Measurements from ENCODE around the gene CADM4. TPM values are rescaled to one million over a fixed set of nuclear protein-coding genes. Genes with fewer than 3 reads are reported as not detected.

The CADM4 gene
- total and polyA plus RNA-seq, 4 donors: 92.3 to 325 (median 206) TPM

GRCh38 chr19:43667126-43667875, 27.7 kb upstream of the CADM4 start:
- Histone ChIP-seq H3K4me1 (ENCODE audit: control insufficient read depth, insufficient read depth, low read length) (peaks cover 35% of the 10 kb centered on the region), H3K27ac (ENCODE audit: low read depth, low read length) (no peak overlapping the region), H3K36me3 (ENCODE audit: control insufficient read depth, insufficient read depth, low read length) (no peaks in the 10 kb centered on the region), H3K27me3 (ENCODE audit: control insufficient read depth, insufficient read depth, low read length) (peaks cover 11% of the 10 kb centered on the region), H3K4me3 (ENCODE audit: low read depth, low read length) (peak overlapping the region; percentile 44), H3K9me3 (ENCODE audit: control insufficient read depth, insufficient read depth, low read length) (no peaks in the 10 kb centered on the region)
- peak in 1 of 6 donors; percentile 56 for DNase-seq (ENCODE audit: low read depth in 4 of 6, low spot score in 6 of 6)
- WGBS (ENCODE audit: insufficient coverage): 57% methylated on average over 9 of the region's 26 CpGs

- peaks cover 4% of the 10 kb centered on the region for H3K27me3 ChIP-seq (ENCODE audit: control insufficient read depth, insufficient read depth, low read length)
- no peaks in the 10 kb centered on the region for H3K9me3 ChIP-seq (ENCODE audit: control insufficient read depth, insufficient read depth, low read length)
- no peak overlapping the region for H3K4me3 ChIP-seq (ENCODE audit: low read depth, low read length)
- 89% methylated on average over 1 of the region's 7 CpGs for WGBS (ENCODE audit: insufficient coverage)
- no peak for DNase-seq (ENCODE audit: low read depth in 4 of 6, low spot score in 6 of 6)
- no peak overlapping the region for H3K27ac ChIP-seq (ENCODE audit: low read depth, low read length)
- H3K36me3 ChIP-seq (ENCODE audit: control insufficient read depth, insufficient read depth, low read length): no peaks in the 10 kb centered on the region
- peaks cover 24% of the 10 kb centered on the region for H3K4me1 ChIP-seq (ENCODE audit: control insufficient read depth, insufficient read depth, low read length)
Measured at GRCh38 chr19:43664018-43664417, 24.4 kb upstream of the CADM4 start.

- Histone ChIP-seq H3K4me1 (ENCODE audit: control insufficient read depth, insufficient read depth, low read length) (peaks cover 9% of the 10 kb centered on the region), H3K9me3 (ENCODE audit: control insufficient read depth, insufficient read depth, low read length) (peaks cover 3% of the 10 kb centered on the region), H3K27ac (ENCODE audit: low read depth, low read length) (no peak overlapping the region), H3K4me3 (ENCODE audit: low read depth, low read length) (no peak overlapping the region), H3K27me3 (ENCODE audit: control insufficient read depth, insufficient read depth, low read length) (no peaks in the 10 kb centered on the region), H3K36me3 (ENCODE audit: control insufficient read depth, insufficient read depth, low read length) (no peaks in the 10 kb centered on the region)
- 80% methylated on average over 4 of the region's 6 CpGs for WGBS (ENCODE audit: insufficient coverage)
- DNase-seq (ENCODE audit: low read depth in 4 of 6, low spot score in 6 of 6): peak in 2 of 6 donors; percentile 16 to 44
Measured at GRCh38 chr19:43662487-43662886, 22.8 kb upstream of the CADM4 start.

GRCh38 chr19:43660971-43661360, 21.3 kb upstream of the CADM4 start:
- 49% methylated on average over 5 of the region's 6 CpGs for WGBS (ENCODE audit: insufficient coverage)
- no peak overlapping the region for H3K27ac ChIP-seq (ENCODE audit: low read depth, low read length)
- H3K27me3 ChIP-seq (ENCODE audit: control insufficient read depth, insufficient read depth, low read length): no peaks in the 10 kb centered on the region
- no peak overlapping the region for H3K4me3 ChIP-seq (ENCODE audit: low read depth, low read length)
- H3K4me1 ChIP-seq (ENCODE audit: control insufficient read depth, insufficient read depth, low read length): peaks cover 5% of the 10 kb centered on the region
- peaks cover 3% of the 10 kb centered on the region for H3K9me3 ChIP-seq (ENCODE audit: control insufficient read depth, insufficient read depth, low read length)
- DNase-seq (ENCODE audit: low read depth in 4 of 6, low spot score in 6 of 6): peak in 1 of 6 donors; percentile 89
- no peaks in the 10 kb centered on the region for H3K36me3 ChIP-seq (ENCODE audit: control insufficient read depth, insufficient read depth, low read length)

GRCh38 chr19:43660301-43660970, 20.8 kb upstream of the CADM4 start:
- H3K36me3 ChIP-seq (ENCODE audit: control insufficient read depth, insufficient read depth, low read length): peaks cover under 1% of the 10 kb centered on the region
- peaks cover 5% of the 10 kb centered on the region for H3K4me1 ChIP-seq (ENCODE audit: control insufficient read depth, insufficient read depth, low read length)
- WGBS (ENCODE audit: insufficient coverage): 82% methylated on average over 3 of the region's 7 CpGs

GRCh38 chr19:43658494-43658893, 18.8 kb upstream of the CADM4 start:
- peaks cover 3% of the 10 kb centered on the region for H3K36me3 ChIP-seq (ENCODE audit: control insufficient read depth, insufficient read depth, low read length)
- peaks cover 3% of the 10 kb centered on the region for H3K9me3 ChIP-seq (ENCODE audit: control insufficient read depth, insufficient read depth, low read length)
- 76% methylated on average over 8 of the region's 8 CpGs for WGBS (ENCODE audit: insufficient coverage)
- peak in 1 of 6 donors; percentile 51 for DNase-seq (ENCODE audit: low read depth in 4 of 6, low spot score in 6 of 6)
- H3K27me3 ChIP-seq (ENCODE audit: control insufficient read depth, insufficient read depth, low read length): no peaks in the 10 kb centered on the region
- H3K4me1 ChIP-seq (ENCODE audit: control insufficient read depth, insufficient read depth, low read length): peaks cover 5% of the 10 kb centered on the region
- no peak overlapping the region for H3K4me3 ChIP-seq (ENCODE audit: low read depth, low read length)
- H3K27ac ChIP-seq (ENCODE audit: low read depth, low read length): no peak overlapping the region

More at GRCh38 chr19:43660301-43660970, 20.8 kb upstream of the CADM4 start:
- no peaks in the 10 kb centered on the region for H3K27me3 ChIP-seq (ENCODE audit: control insufficient read depth, insufficient read depth, low read length)
- H3K27ac ChIP-seq (ENCODE audit: low read depth, low read length): no peak overlapping the region
- no peak for DNase-seq (ENCODE audit: low read depth in 4 of 6, low spot score in 6 of 6)
- H3K9me3 ChIP-seq (ENCODE audit: control insufficient read depth, insufficient read depth, low read length): peaks cover 3% of the 10 kb centered on the region
- H3K4me3 ChIP-seq (ENCODE audit: low read depth, low read length): no peak overlapping the region

- WGBS (ENCODE audit: insufficient coverage): 80% methylated on average over 1 of the region's 2 CpGs
- no peak overlapping the region for H3K4me3 ChIP-seq (ENCODE audit: low read depth, low read length)
Measured at GRCh38 chr19:43658001-43658400, 18.4 kb upstream of the CADM4 start.

GRCh38 chr19:43656436-43656835, 16.8 kb upstream of the CADM4 start:
- H3K9me3 ChIP-seq (ENCODE audit: control insufficient read depth, insufficient read depth, low read length): peaks cover 3% of the 10 kb centered on the region
- peaks cover 3% of the 10 kb centered on the region for H3K36me3 ChIP-seq (ENCODE audit: control insufficient read depth, insufficient read depth, low read length)
- no peak for DNase-seq (ENCODE audit: low read depth in 4 of 6, low spot score in 6 of 6)
- no peaks in the 10 kb centered on the region for H3K27me3 ChIP-seq (ENCODE audit: control insufficient read depth, insufficient read depth, low read length)
- no peak overlapping the region for H3K4me3 ChIP-seq (ENCODE audit: low read depth, low read length)
- no peak overlapping the region for H3K27ac ChIP-seq (ENCODE audit: low read depth, low read length)
- WGBS (ENCODE audit: insufficient coverage): 100% methylated on average over 1 of the region's 6 CpGs
- H3K4me1 ChIP-seq (ENCODE audit: control insufficient read depth, insufficient read depth, low read length): peaks cover 13% of the 10 kb centered on the region

More at GRCh38 chr19:43658001-43658400, 18.4 kb upstream of the CADM4 start:
- DNase-seq (ENCODE audit: low read depth in 4 of 6, low spot score in 6 of 6): no peak
- H3K27me3 ChIP-seq (ENCODE audit: control insufficient read depth, insufficient read depth, low read length): no peaks in the 10 kb centered on the region
- peaks cover 3% of the 10 kb centered on the region for H3K9me3 ChIP-seq (ENCODE audit: control insufficient read depth, insufficient read depth, low read length)
- H3K36me3 ChIP-seq (ENCODE audit: control insufficient read depth, insufficient read depth, low read length): peaks cover 3% of the 10 kb centered on the region
- peaks cover 5% of the 10 kb centered on the region for H3K4me1 ChIP-seq (ENCODE audit: control insufficient read depth, insufficient read depth, low read length)
- H3K27ac ChIP-seq (ENCODE audit: low read depth, low read length): no peak overlapping the region

- no peaks in the 10 kb centered on the region for H3K27me3 ChIP-seq (ENCODE audit: control insufficient read depth, insufficient read depth, low read length)
- no peak for DNase-seq (ENCODE audit: low read depth in 4 of 6, low spot score in 6 of 6)
- 94% methylated on average over 3 of the region's 5 CpGs for WGBS (ENCODE audit: insufficient coverage)
- H3K36me3 ChIP-seq (ENCODE audit: control insufficient read depth, insufficient read depth, low read length): peaks cover 6% of the 10 kb centered on the region
- peaks cover 8% of the 10 kb centered on the region for H3K4me1 ChIP-seq (ENCODE audit: control insufficient read depth, insufficient read depth, low read length)
- H3K4me3 ChIP-seq (ENCODE audit: low read depth, low read length): no peak overlapping the region
- H3K9me3 ChIP-seq (ENCODE audit: control insufficient read depth, insufficient read depth, low read length): no peaks in the 10 kb centered on the region
- no peak overlapping the region for H3K27ac ChIP-seq (ENCODE audit: low read depth, low read length)
Measured at GRCh38 chr19:43652546-43652874, 12.9 kb upstream of the CADM4 start.
